OCI-LY7 (cell line): ENCODE results near the gene TBC1D1. TPM values are rescaled to one million over a fixed set of nuclear protein-coding genes. Genes with fewer than 3 reads are reported as not detected.

ENCODE experiments used
- BruUV-seq: library from RNA; stranded (reverse); fragments of 400-500 nt; replicated peaks from 2 replicates; lab custom pipeline; 2021; lab: Mats Ljungman, UMichigan
- CTCF ChIA-PET: fragments of 300-600 bp; sonication (Branson Sonifier 250); formaldehyde crosslinking; loops from one replicate; lab custom pipeline; 2022; ENCODE audit warnings: antibody characterized with exemption; ENCODE audit not compliant: unreplicated experiment; lab: Charles Lee
- POLR2A ChIA-PET: fragments of 300-600 bp; sonication (Branson Sonifier 250); formaldehyde crosslinking; loops from one replicate; lab custom pipeline; 2022; ENCODE audit warnings: antibody characterized with exemption; lab: Charles Lee
- DNase-seq: peaks from one replicate; pipeline ENCODE4 v3.0.0-alpha.2; 2015; ENCODE audit warnings: low spot score
- H2AFZ ChIP-seq: fragments of 200-600 bp; sonication (generic), shearing (Covaris generic); 2 replicates; pipeline ENCODE4 v1.6.1; 2014; ENCODE audit warnings: mild to moderate bottlenecking, antibody characterized with exemption, low read length, moderate library complexity
- H3K27ac ChIP-seq: fragments of 200-600 bp; sonication (generic); 2 replicates; pipeline ENCODE4 v1.5.1; 2014; ENCODE audit warnings: mixed run types, low read depth, mild to moderate bottlenecking, moderate library complexity, low read length, inconsistent platforms; ENCODE audit not compliant: poor library complexity, severe bottlenecking
- H3K36me3 ChIP-seq: fragments of 200-600 bp; sonication (generic); 2 replicates; pipeline ENCODE4 v1.6.1; 2014; ENCODE audit warnings: mild to moderate bottlenecking, antibody characterized with exemption, low read length, moderate library complexity, mixed read lengths; ENCODE audit not compliant: insufficient read depth
- H3K4me1 ChIP-seq: fragments of 200-600 bp; sonication (generic); 2 replicates; pipeline ENCODE4 v1.5.1; 2014; ENCODE audit warnings: mild to moderate bottlenecking, low read length; ENCODE audit not compliant: insufficient read depth, poor library complexity, severe bottlenecking
- H3K4me2 ChIP-seq: fragments of 200-600 bp; sonication (generic); 2 replicates; pipeline ENCODE4 v1.6.1; 2014; ENCODE audit warnings: mild to moderate bottlenecking, low read length
- H3K4me3 ChIP-seq: fragments of 200-600 bp; sonication (generic); 2 replicates; pipeline ENCODE4 v1.5.1; 2014; ENCODE audit warnings: mild to moderate bottlenecking, low read depth, low read length; ENCODE audit not compliant: poor library complexity, severe bottlenecking
- H3K79me2 ChIP-seq: fragments of 200-600 bp; sonication (generic); 2 replicates; pipeline ENCODE4 v1.6.1; 2016; ENCODE audit warnings: low read depth, mild to moderate bottlenecking, low read length, moderate library complexity, mixed read lengths; ENCODE audit not compliant: insufficient read depth
- H3K9me2 ChIP-seq: fragments of 200-600 bp; sonication (generic); 2 replicates; pipeline ENCODE4 v1.6.1; 2016; ENCODE audit warnings: mild to moderate bottlenecking, low read length, mixed read lengths; ENCODE audit not compliant: insufficient read depth
- H3K9me3 ChIP-seq: fragments of 200-600 bp; sonication (generic); 2 replicates; pipeline ENCODE4 v1.6.1; 2014; ENCODE audit warnings: mild to moderate bottlenecking, mixed run types, low read length, mixed read lengths
- H4K20me1 ChIP-seq: fragments of 200-600 bp; sonication (generic); 2 replicates; pipeline ENCODE4 v1.6.1; 2014; ENCODE audit warnings: mild to moderate bottlenecking, antibody characterized with exemption, low read length, moderate library complexity, mixed read lengths; ENCODE audit not compliant: insufficient read depth
- CTCF ChIP-seq: fragments of 200-600 bp; sonication (generic); conservative IDR thresholded peaks from 2 replicates; pipeline ENCODE4 v1.5.1; 2014; ENCODE audit warnings: mild to moderate bottlenecking, antibody characterized with exemption, low read length, moderate library complexity, mixed read lengths
- EZH2phosphoT487 ChIP-seq: fragments of 200-600 bp; sonication (generic); IDR thresholded peaks from 2 replicates; pipeline ENCODE4 v1.6.1; 2018; ENCODE audit warnings: low read depth, borderline replicate concordance, mild to moderate bottlenecking, mixed run types, antibody characterized with exemption, low read length, moderate library complexity, mixed read lengths
- intact Hi-C: fragments of 100-400 bp; cut with micrococcal nuclease; formaldehyde crosslinking; loops from one replicate; pipeline ENCODE4 v1.10.0; 2022; ENCODE audit not compliant: unreplicated experiment
- total RNA-seq, 2 experiments: library from RNA; depleted of rRNA in 1 of 2; stranded (reverse); fragments of >200 nt in 1 of 2; shearing (Covaris generic) in 1 of 2; gene quantifications; 2 replicates each; pipeline ENCODE4 v1.2.3, GENCODE V29; 2014 to 2022

Gene TBC1D1
- total RNA-seq, 2 experiments from 2014 or later: 539 to 545 TPM

GRCh38 chr4:38177035-38177546, 286.2 kb downstream of the TBC1D1 start:
- H4K20me1 ChIP-seq: no peaks in the 10 kb centered on the region

GRCh38 chr4:38177641-38178391, 286.9 kb downstream of the TBC1D1 start:
- Histone ChIP-seq H3K4me1 (no peaks in the 10 kb centered on the region), H3K4me2 (no peak overlapping the region), H3K9me2 (no peaks in the 10 kb centered on the region), H3K4me3 (no peak overlapping the region), H3K79me2 (no peaks in the 10 kb centered on the region), H3K36me3 (no peaks in the 10 kb centered on the region), H2AFZ (no peak overlapping the region), H3K27ac (no peak overlapping the region), H4K20me1 (no peaks in the 10 kb centered on the region), H3K9me3 (no peaks in the 10 kb centered on the region)
- DNase-seq: no peak
- ChIA-PET POLR2A (no interaction called here), CTCF (no interaction called here)
- intact Hi-C loops: loop anchor here (5.0 to 10.0 kb wide), 2 partner anchors 139 to 373 kb away; no protein-coding TSS in a partner anchor
- no TSS peak for BruUV-seq
- TF ChIP-seq EZH2phosphoT487: no peak
- no peak for TF ChIP-seq CTCF

More at GRCh38 chr4:38177035-38177546, 286.2 kb downstream of the TBC1D1 start:
- Histone ChIP-seq H3K9me3 (no peaks in the 10 kb centered on the region), H3K9me2 (no peaks in the 10 kb centered on the region), H3K4me1 (no peaks in the 10 kb centered on the region), H3K4me2 (no peak overlapping the region), H2AFZ (no peak overlapping the region), H3K79me2 (no peaks in the 10 kb centered on the region), H3K4me3 (no peak overlapping the region), H3K36me3 (no peaks in the 10 kb centered on the region), H3K27ac (no peak overlapping the region)
- no peak for DNase-seq
- POLR2A ChIA-PET: no interaction called here
- TF ChIP-seq EZH2phosphoT487 (no peak), CTCF (no peak)
- no TSS peak for BruUV-seq
- CTCF ChIA-PET: no interaction called here
- intact Hi-C loops: loop anchor here (5.0 to 10.0 kb wide), 2 partner anchors 140 to 372 kb away; no protein-coding TSS in a partner anchor
